Breast epithelium (tissue), 4 donors: ENCODE results near the gene SPIN1. TPM values are rescaled to one million over a fixed set of nuclear protein-coding genes. Genes with fewer than 3 reads are reported as not detected.

Source experiments
- DNase-seq, 2 donors: peaks; one replicate each; pipeline ENCODE4 v3.0.0-alpha.2; 2019; ENCODE audit warnings: low spot score in 2 of 2
- H3K27ac ChIP-seq, 2 donors: fragments of 200-600 bp; sonication (generic) in 1 of 2; one replicate each; pipeline ENCODE4 v1.5.1; 2016 to 2019; ENCODE audit warnings: mild to moderate bottlenecking in 1 of 2
- H3K27me3 ChIP-seq, 2 donors: fragments of 200-600 bp; sonication (generic) in 1 of 2; one replicate each; pipeline versions ENCODE4 v1.5.1 to v1.6.0; 2017 to 2019; ENCODE audit warnings: control low read depth in 1 of 2, mild to moderate bottlenecking in 1 of 2
- H3K36me3 ChIP-seq: fragments of 200-600 bp; one replicate; pipeline ENCODE4 v1.5.1; 2019
- H3K4me1 ChIP-seq, 2 donors: fragments of 200-600 bp; sonication (generic); one replicate each; pipeline ENCODE4 v1.5.1; 2016 to 2019; ENCODE audit warnings: control low read depth in 1 of 2
- H3K4me3 ChIP-seq, 3 donors: fragments of 200-600 bp; sonication (generic); 1 replicate in 2 of 3; 2 replicates in 1 of 3; pipeline ENCODE4 v1.5.1; 2016 to 2019; ENCODE audit warnings: mild to moderate bottlenecking in 3 of 3, moderate library complexity in 2 of 3
- H3K9me3 ChIP-seq, 2 donors: fragments of 200-600 bp; sonication (generic) in 1 of 2; one replicate each; pipeline ENCODE4 v1.5.1; 2016 to 2019; ENCODE audit warnings: control low read depth in 1 of 2
- CTCF ChIP-seq, 3 donors: fragments of 450-650 bp; IDR thresholded peaks; one replicate each; pipeline ENCODE4 v1.5.1; 2016 to 2017; ENCODE audit warnings: antibody characterized with exemption in 3 of 3, mild to moderate bottlenecking in 3 of 3, moderate library complexity in 3 of 3
- POLR2A ChIP-seq: fragments of 450-650 bp; IDR thresholded peaks from one replicate; pipeline ENCODE4 v1.6.1; 2016; ENCODE audit warnings: antibody characterized with exemption, mild to moderate bottlenecking, moderate library complexity
- POLR2AphosphoS5 ChIP-seq, 3 donors: sonication (generic); formaldehyde crosslinking; IDR thresholded peaks; one replicate each; pipeline ENCODE4 v1.6.1; 2017; ENCODE audit warnings: antibody characterized with exemption in 3 of 3
- intact Hi-C: fragments of 100-400 bp; cut with DNase I; formaldehyde crosslinking; loops from one replicate; pipeline ENCODE4 v1.15.1; 2023; ENCODE audit warnings: low total_unique reads
- total RNA-seq, 3 donors: library from RNA; depleted of rRNA; stranded (reverse); fragments of >200 nt; gene quantifications; one replicate each; pipeline ENCODE4 v1.1.0, GENCODE V29; 2016

The SPIN1 gene
- total RNA-seq, 3 donors from 2014 or later: 71.8 to 125 (median 103) TPM

GRCh38 chr9:88494983-88495721 lies 106.9 kb downstream of the SPIN1 start:
- no peak overlapping the region for H3K4me3 ChIP-seq
- intact Hi-C loops: no loop called here
- DNase-seq: no peak

GRCh38 chr9:88497224-88497623 lies 109.0 kb downstream of the SPIN1 start:
- Histone ChIP-seq H3K27me3 (no peaks in the 10 kb centered on the region), H3K27ac (no peak overlapping the region), H3K36me3 (no peaks in the 10 kb centered on the region), H3K4me3 (no peak overlapping the region), H3K4me1 (no peaks in the 10 kb centered on the region), H3K9me3 (no peaks in the 10 kb centered on the region)
- no peak for DNase-seq
- TF ChIP-seq POLR2AphosphoS5 (IDR thresholded peaks at IDR 0.05) (no peak), POLR2A (no peak), CTCF (IDR thresholded peaks at IDR 0.05) (no peak)
- intact Hi-C loops: no loop called here

More at GRCh38 chr9:88494983-88495721, 106.9 kb downstream of the SPIN1 start:
- no peaks in the 10 kb centered on the region for H3K27me3 ChIP-seq
- H3K9me3 ChIP-seq: no peaks in the 10 kb centered on the region
- no peak overlapping the region for H3K27ac ChIP-seq
- H3K36me3 ChIP-seq: no peaks in the 10 kb centered on the region
- no peaks in the 10 kb centered on the region for H3K4me1 ChIP-seq
- TF ChIP-seq POLR2A (no peak), CTCF (IDR thresholded peaks at IDR 0.05) (no peak), POLR2AphosphoS5 (IDR thresholded peaks at IDR 0.05) (no peak)

- intact Hi-C loops: no loop called here
- H3K27ac ChIP-seq: no peak overlapping the region
- no peaks in the 10 kb centered on the region for H3K4me1 ChIP-seq
- H3K27me3 ChIP-seq: no peaks in the 10 kb centered on the region
- H3K9me3 ChIP-seq: no peaks in the 10 kb centered on the region
- no peak overlapping the region for H3K4me3 ChIP-seq
- no peak for DNase-seq
- no peaks in the 10 kb centered on the region for H3K36me3 ChIP-seq
- no peak for TF ChIP-seq CTCF (IDR thresholded peaks at IDR 0.05)
- TF ChIP-seq POLR2A: no peak
- no peak for TF ChIP-seq POLR2AphosphoS5 (IDR thresholded peaks at IDR 0.05)
Observed at GRCh38 chr9:88498880-88499279, 110.6 kb downstream of the SPIN1 start.

GRCh38 chr9:88501086-88501485 lies 112.8 kb downstream of the SPIN1 start:
- Histone ChIP-seq H3K9me3 (no peaks in the 10 kb centered on the region), H3K4me3 (no peak overlapping the region), H3K27me3 (no peaks in the 10 kb centered on the region), H3K27ac (no peak overlapping the region), H3K4me1 (no peaks in the 10 kb centered on the region), H3K36me3 (no peaks in the 10 kb centered on the region)
- no peak for DNase-seq
- intact Hi-C loops: no loop called here
- TF ChIP-seq POLR2A: no peak

GRCh38 chr9:88502552-88503034 lies 114.3 kb downstream of the SPIN1 start:
- TF ChIP-seq POLR2A (no peak), CTCF (IDR thresholded peaks at IDR 0.05) (no peak), POLR2AphosphoS5 (IDR thresholded peaks at IDR 0.05) (no peak)
- H3K27ac ChIP-seq: no peak overlapping the region
- no peak overlapping the region for H3K4me3 ChIP-seq
- intact Hi-C loops: no loop called here
- H3K27me3 ChIP-seq: no peaks in the 10 kb centered on the region
- H3K9me3 ChIP-seq: no peaks in the 10 kb centered on the region
- no peaks in the 10 kb centered on the region for H3K4me1 ChIP-seq
- H3K36me3 ChIP-seq: no peaks in the 10 kb centered on the region
- DNase-seq: no peak
